M059J (cell line): ENCODE results near the gene HDGFL2. TPM values are rescaled to one million over a fixed set of nuclear protein-coding genes. Genes with fewer than 3 reads are reported as not detected.
A peak's percentile ranks its signal among the peaks of the same experiment; 100 is the strongest.
"Not testable (repeated sequence)": the region's sequence is repeated elsewhere in the genome, so short reads cannot be mapped to it uniquely, and the experiment has no call there.

Source experiments
- DNase-seq: peaks from one replicate; pipeline ENCODE4 v3.0.0-alpha.2; 2012; ENCODE audit warnings: low read depth
- total RNA-seq: library from RNA; depleted of rRNA; stranded (reverse); fragments of >200 nt; shearing (Covaris generic); gene quantifications from 2 replicates; pipeline ENCODE4 v1.2.3, GENCODE V29; 2014

The HDGFL2 gene
- total RNA-seq, 1 experiment from 2014 or later = 69.3 TPM

- DNase-seq = no peak
These were observed 41.2 kb downstream of the HDGFL2 start for GRCh38 chr19:4513248-4513647.

- no peak for DNase-seq
These were observed 43.6 kb downstream of the HDGFL2 start for GRCh38 chr19:4515732-4516131.

GRCh38 chr19:4516199-4516938, 44.3 kb downstream of the HDGFL2 start:
- no peak for DNase-seq

GRCh38 chr19:4516939-4517300, 44.8 kb downstream of the HDGFL2 start:
- DNase-seq = no peak

GRCh38 chr19:4517451-4518057, 45.5 kb downstream of the HDGFL2 start:
- DNase-seq = no peak

- peak; percentile 47 for DNase-seq
These were observed 46.5 kb downstream of the HDGFL2 start, which contains the start of gene PLIN4 for GRCh38 chr19:4518345-4519171. Gene PLIN4 (minus strand): TSS chr19:4518486. CDS start chr19:4518272, 214 bp downstream.

GRCh38 chr19:4519172-4519496, 47.0 kb downstream of the HDGFL2 start:
- DNase-seq = no peak

- peak; percentile 57 for DNase-seq
These were observed 47.6 kb downstream of the HDGFL2 start for GRCh38 chr19:4519521-4520277.

- peak; percentile 44 for DNase-seq
These were observed 49.2 kb downstream of the HDGFL2 start for GRCh38 chr19:4521170-4521887.

GRCh38 chr19:4521888-4522242, 49.8 kb downstream of the HDGFL2 start:
- DNase-seq = no peak

GRCh38 chr19:4522291-4523002, 50.4 kb downstream of the HDGFL2 start:
- DNase-seq = no peak

GRCh38 chr19:4523306-4524110, 51.4 kb downstream of the HDGFL2 start:
- DNase-seq = peak; percentile 40

- peak; percentile 43 for DNase-seq
These were observed 52.9 kb downstream of the HDGFL2 start for GRCh38 chr19:4524808-4525562.

- no peak for DNase-seq
These were observed 53.5 kb downstream of the HDGFL2 start for GRCh38 chr19:4525563-4526002.

- not testable (repeated sequence) for DNase-seq
These were observed 55.3 kb downstream of the HDGFL2 start for GRCh38 chr19:4527377-4527776.

GRCh38 chr19:4528843-4529242, 56.7 kb downstream of the HDGFL2 start:
- no peak for DNase-seq

- no peak for DNase-seq
These were observed 57.9 kb downstream of the HDGFL2 start for GRCh38 chr19:4529924-4530522.

- no peak for DNase-seq
These were observed 59.6 kb downstream of the HDGFL2 start for GRCh38 chr19:4531562-4532165.
